Effector memory CD8-positive, alpha-beta T cell (primary cell): ENCODE measurements around the gene IRS1.

Experiments used
- ATAC-seq: fragments of 150-1000 bp; cut with Tn5 transposase; replicated peaks from 2 replicates; pipeline ENCODE4 v1.10.0; 2021; ENCODE audit warnings: mild to moderate bottlenecking, moderate library complexity
- DNase-seq, 3 experiments: peaks; one replicate each; pipeline ENCODE4 v3.0.0; 2021
- H3K27ac Mint-ChIP-seq, 2 donors: one replicate each; pipeline ENCODE4 v1.8.0; 2022; ENCODE audit warnings: mild to moderate bottlenecking in 2 of 2, mixed read lengths in 2 of 2, moderate library complexity in 2 of 2
- H3K27me3 Mint-ChIP-seq, 2 donors: one replicate each; pipeline ENCODE4 v1.8.0; 2022; ENCODE audit warnings: mixed read lengths in 2 of 2
- H3K36me3 Mint-ChIP-seq: one replicate; pipeline ENCODE4 v1.8.0; 2022; ENCODE audit warnings: mild to moderate bottlenecking, moderate library complexity, mixed read lengths; ENCODE audit not compliant: insufficient read depth
- H3K4me1 Mint-ChIP-seq, 2 donors: one replicate each; pipeline ENCODE4 v1.8.0; 2022; ENCODE audit warnings: low read depth in 2 of 2, mixed read lengths in 2 of 2
- H3K4me3 Mint-ChIP-seq, 2 donors: one replicate each; pipeline ENCODE4 v1.8.0; 2022; ENCODE audit warnings: mild to moderate bottlenecking in 2 of 2, mixed read lengths in 2 of 2, moderate library complexity in 2 of 2
- H3K9me3 Mint-ChIP-seq, 2 donors: one replicate each; pipeline ENCODE4 v1.8.0; 2022; ENCODE audit warnings: mixed read lengths in 2 of 2

Gene IRS1

DNA sequence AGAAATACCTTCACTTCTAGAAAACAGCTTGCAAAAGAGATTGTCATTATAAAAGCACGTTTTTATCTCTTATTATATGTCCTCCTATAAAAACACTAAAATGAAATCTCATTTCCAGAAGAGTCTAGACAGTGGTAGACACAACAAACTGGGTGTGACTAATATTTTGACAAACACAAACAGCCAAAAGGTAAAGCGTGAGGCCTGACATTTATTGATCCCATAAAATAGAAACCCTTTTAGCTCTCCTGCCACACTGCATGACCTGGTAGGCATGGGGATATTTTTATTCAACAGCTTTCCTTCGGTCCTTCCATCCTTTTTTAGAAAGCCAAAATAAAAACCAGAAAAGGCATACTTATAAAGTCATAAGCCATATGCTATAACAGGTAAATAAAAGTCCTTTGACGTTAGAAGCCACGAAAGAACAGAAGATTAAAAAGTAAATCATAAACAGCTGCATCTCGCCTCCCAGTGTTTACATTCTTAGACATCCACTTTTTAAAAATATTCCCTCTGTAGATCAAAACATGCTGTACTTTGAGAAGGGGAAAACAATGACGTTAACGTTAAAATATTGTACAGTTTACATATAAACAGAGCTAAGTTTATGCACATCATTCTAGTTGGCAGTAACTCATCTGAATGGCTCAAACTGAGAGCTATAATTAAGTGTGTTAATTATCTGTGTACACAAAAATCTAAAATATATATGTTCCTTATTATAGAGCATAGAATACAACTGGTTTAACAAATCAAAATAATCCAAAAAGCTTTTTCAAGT is 44.6 kb downstream of the IRS1 start:
- Mint-ChIP-seq H3K4me1 (no peaks in the 10 kb centered on the region), H3K36me3 (no peaks in the 10 kb centered on the region)

DNA sequence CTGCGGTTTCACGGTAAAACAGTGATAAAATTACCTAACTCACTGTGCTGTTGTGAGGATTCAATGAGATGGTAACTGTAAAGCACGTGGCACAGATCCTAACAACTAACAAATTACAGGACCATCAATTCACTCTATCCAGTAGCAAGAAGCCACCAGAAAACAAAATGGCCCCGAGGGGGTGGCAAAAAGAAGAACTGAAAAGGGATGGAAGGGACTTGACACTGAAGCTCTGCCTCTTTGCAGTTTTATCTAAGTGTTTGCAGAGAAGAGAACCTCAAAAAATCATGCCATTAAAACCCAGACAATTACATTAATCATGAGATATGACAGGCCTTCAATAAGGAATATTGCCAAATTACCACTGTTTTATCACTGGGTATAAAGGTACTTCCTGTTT is 46.7 kb downstream of the IRS1 start:
- Mint-ChIP-seq H3K9me3 (no peaks in the 10 kb centered on the region), H3K36me3 (no peaks in the 10 kb centered on the region), H3K27ac (no peak overlapping the region), H3K4me1 (no peaks in the 10 kb centered on the region), H3K4me3 (no peak overlapping the region), H3K27me3 (peaks cover 0 to 14% of the 10 kb centered on the region in 2 donors)
- no peak for DNase-seq
- no peak for ATAC-seq

More for the DNA sequence above, 44.6 kb downstream of the IRS1 start:
- Mint-ChIP-seq H3K27ac (no peak overlapping the region), H3K27me3 (no peaks in the 10 kb centered on the region), H3K4me3 (no peak overlapping the region), H3K9me3 (no peaks in the 10 kb centered on the region)
- no peak for ATAC-seq
- DNase-seq, result no peak

DNA sequence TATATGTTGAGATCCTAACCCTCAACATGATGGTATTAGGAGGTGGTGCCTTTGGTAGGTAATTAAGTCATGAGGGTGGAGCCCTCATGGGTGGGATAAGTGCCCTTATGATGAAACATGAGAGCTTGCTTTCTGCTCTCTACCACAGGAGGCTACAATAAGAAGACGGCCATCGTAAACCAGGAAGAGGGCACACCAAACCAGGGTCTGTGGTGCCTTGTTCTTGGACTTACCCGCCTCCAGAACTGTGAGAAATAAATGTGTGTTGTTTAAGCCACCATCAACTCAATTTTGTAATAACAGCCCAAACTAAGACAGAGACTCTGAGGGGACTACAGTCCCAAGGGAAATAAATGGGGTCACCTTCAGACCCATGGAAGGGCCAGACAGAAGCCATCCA is 52.3 kb downstream of the IRS1 start:
- Mint-ChIP-seq H3K27ac (no peak overlapping the region), H3K4me3 (no peak overlapping the region), H3K4me1 (no peaks in the 10 kb centered on the region), H3K9me3 (no peaks in the 10 kb centered on the region), H3K36me3 (no peaks in the 10 kb centered on the region), H3K27me3 (peaks cover 10 to 14% of the 10 kb centered on the region in 2 donors)
- ATAC-seq, result no peak
- no peak for DNase-seq

DNA sequence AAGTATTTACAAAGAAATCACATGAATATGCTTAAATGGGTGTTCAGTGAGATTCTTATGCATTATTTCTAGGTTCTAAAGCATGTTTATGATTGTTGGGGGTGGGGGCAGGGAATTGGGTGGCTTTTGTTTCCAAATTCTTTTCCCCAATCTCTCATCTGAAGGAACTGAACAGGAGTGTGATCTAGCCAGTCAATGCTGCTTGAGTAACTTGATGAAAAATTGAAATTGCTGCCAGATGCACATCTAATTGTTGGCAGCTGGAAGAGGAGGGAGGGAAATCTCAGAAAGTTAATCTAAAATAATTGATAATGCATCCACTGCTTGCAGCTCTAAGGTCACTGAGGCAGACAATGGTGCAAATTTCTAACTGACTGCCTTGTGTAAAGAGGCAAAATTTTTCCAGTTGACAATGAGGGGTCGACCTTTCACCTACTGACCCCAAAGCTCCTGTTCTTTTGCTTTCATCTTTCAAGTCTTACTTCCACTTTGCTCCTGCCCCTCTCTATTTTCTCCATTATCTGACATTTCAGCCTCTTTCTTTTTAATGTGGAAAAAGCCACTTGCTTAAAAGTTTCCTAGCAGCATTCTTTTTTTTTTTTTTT is 53.3 kb downstream of the IRS1 start:
- Mint-ChIP-seq H3K9me3 (no peaks in the 10 kb centered on the region), H3K4me1 (no peaks in the 10 kb centered on the region)
- no peak for ATAC-seq

DNA sequence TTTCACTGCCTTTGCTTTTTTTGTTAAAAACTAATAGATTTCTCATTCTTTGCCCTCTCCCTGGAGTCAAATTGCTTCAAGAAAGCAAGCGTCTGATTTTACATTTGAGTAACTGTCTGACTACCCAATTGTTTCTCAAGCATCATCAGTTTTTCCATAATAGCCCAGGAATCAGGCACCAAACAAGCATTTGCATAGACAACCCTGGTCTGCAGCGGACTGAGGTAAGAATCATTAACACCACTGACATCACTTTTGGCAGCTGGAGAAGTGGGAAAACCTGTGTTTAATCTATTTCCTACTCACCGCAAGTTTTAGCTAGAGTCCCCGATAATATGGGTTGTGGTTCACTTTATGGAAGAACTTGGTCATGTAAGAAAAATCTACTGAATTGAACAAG is 55.7 kb downstream of the IRS1 start:
- Mint-ChIP-seq H3K27ac (no peak overlapping the region), H3K4me1 (no peaks in the 10 kb centered on the region), H3K4me3 (no peak overlapping the region), H3K9me3 (no peaks in the 10 kb centered on the region), H3K36me3 (no peaks in the 10 kb centered on the region), H3K27me3 (peaks cover 10% of the 10 kb centered on the region in 2 donors)
- no peak for ATAC-seq
- no peak for DNase-seq

More for the DNA sequence above, 53.3 kb downstream of the IRS1 start:
- no peak for DNase-seq
- no peaks in the 10 kb centered on the region for H3K36me3 Mint-ChIP-seq
- H3K27ac Mint-ChIP-seq, result no peak overlapping the region
- H3K4me3 Mint-ChIP-seq, result no peak overlapping the region
- H3K27me3 Mint-ChIP-seq, result peaks cover 10 to 14% of the 10 kb centered on the region in 2 donors

DNA sequence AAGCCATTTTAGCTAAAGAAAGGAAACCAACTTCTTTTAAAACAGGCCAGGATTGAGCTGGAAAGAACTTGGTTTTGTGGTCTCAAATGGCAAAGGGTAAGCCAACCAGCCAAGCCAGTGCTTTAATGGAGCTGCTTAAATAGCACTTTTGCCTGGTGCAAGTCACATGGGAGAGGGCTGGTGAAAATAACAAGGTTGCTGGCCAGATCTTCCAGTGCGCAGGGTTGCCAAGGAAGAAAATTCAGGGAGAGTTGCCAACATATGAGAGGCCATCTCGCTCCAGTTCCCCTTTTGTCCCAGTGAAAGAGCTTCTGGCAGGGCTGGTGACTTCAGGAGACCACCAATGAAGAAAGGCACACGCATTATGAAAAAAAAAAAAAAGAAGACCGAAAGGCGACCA is 57.3 kb downstream of the IRS1 start:
- Mint-ChIP-seq H3K4me1 (no peaks in the 10 kb centered on the region), H3K27me3 (peaks cover 17 to 18% of the 10 kb centered on the region in 2 donors), H3K4me3 (no peak overlapping the region), H3K27ac (no peak overlapping the region), H3K36me3 (no peaks in the 10 kb centered on the region), H3K9me3 (no peaks in the 10 kb centered on the region)
- no peak for ATAC-seq
- DNase-seq, result no peak

DNA sequence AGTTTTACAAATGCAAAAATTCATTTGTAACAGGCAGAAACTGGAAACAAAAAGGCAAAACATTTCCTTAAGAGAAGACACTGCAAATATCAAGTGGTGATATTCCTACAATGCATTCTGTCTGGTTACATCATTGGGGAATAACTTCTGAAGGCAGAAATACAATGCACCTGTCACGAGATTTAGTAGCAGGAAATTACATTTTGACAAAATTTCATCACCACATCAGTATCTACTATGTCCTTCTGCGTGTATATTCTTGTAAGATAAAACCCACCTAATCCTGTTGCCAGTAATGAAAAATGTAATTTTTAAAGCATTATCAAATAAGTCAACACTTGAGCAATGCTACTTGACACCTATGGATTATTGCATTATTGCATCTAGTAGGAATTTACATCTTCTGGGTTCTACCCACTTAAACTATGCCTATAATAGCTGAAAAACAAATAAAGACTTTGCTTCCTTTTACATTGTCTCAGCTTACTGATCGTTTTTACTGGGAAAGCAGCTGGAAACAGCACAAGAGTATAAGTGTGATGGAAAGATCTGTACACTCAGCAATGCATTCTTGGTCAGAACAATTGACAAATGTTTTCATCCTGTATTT is 59.5 kb downstream of the IRS1 start:
- H3K27me3 Mint-ChIP-seq, result peaks cover 12 to 19% of the 10 kb centered on the region in 2 donors
- no peaks in the 10 kb centered on the region for H3K4me1 Mint-ChIP-seq

DNA sequence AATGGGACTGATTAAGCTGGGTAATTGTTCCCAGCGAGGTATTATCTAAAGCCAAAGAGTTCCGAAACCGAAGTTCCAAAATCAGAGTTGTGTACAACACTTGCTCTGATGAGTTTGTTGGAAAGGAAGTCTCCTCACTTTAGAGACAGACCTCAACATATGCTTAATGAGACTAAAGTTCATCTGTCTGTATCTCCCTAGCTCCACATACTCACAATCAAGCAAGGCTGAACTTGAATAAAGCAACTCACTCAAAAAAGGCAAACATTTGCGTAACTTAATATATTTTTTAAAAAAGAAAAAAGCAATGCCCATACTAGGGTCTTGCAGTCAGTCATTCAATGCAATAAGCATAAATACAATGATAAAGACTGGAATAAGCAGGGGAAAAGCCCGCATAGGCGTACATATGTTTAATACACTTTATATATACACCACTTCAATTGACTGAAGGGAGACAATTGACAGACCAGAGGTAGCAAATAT is 60.0 kb downstream of the IRS1 start:
- no peaks in the 10 kb centered on the region for H3K9me3 Mint-ChIP-seq
- no peaks in the 10 kb centered on the region for H3K36me3 Mint-ChIP-seq
- DNase-seq, result no peak
- H3K4me3 Mint-ChIP-seq, result no peak overlapping the region
- ATAC-seq, result no peak
- no peak overlapping the region for H3K27ac Mint-ChIP-seq
- H3K4me1 Mint-ChIP-seq, result no peaks in the 10 kb centered on the region
- peaks cover 12 to 19% of the 10 kb centered on the region in 2 donors for H3K27me3 Mint-ChIP-seq

More for the DNA sequence above, 59.5 kb downstream of the IRS1 start:
- H3K36me3 Mint-ChIP-seq, result no peaks in the 10 kb centered on the region
- DNase-seq, result no peak
- H3K27ac Mint-ChIP-seq, result no peak overlapping the region
- no peak for ATAC-seq
- H3K4me3 Mint-ChIP-seq, result no peak overlapping the region
- H3K9me3 Mint-ChIP-seq, result no peaks in the 10 kb centered on the region

DNA sequence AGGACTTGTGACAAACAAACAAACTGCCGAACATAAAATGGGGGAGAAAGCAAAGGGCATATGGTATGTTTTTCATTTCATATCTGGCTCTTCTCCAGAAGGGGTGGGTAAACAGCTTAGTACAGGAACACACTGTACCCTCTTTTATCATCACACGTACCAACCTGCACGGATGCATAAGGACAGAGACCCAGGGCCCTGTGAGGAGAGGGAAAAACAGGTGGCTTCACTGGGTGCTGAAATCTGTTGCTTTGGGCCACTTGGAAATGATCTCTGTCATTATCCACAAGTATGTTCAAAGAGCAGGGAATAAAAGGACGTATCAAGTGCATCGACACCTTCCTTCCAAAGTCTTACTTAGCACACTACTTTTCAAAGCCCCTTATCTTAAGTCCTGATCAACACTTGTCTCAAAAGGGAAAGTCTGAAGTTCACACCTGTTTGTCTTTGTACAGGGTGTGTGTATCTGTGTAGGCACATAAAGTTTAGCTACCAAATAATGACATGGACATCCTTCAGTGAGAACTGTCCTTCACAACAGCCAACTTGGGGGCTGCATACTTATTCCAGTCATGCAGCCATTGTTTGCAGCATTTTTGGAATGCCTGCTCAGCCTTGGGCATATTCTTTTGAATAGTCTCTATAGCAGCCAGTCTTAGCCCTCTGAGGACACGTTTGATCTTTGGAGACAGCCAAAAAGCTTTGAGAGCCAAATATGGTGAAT is 60.6 kb downstream of the IRS1 start:
- H3K27ac Mint-ChIP-seq, result no peak overlapping the region
- no peaks in the 10 kb centered on the region for H3K36me3 Mint-ChIP-seq
- H3K4me1 Mint-ChIP-seq, result no peaks in the 10 kb centered on the region
- no peak overlapping the region for H3K4me3 Mint-ChIP-seq
- no peaks in the 10 kb centered on the region for H3K9me3 Mint-ChIP-seq
- DNase-seq (no peak), ATAC-seq (no peak)
- peaks cover 12 to 19% of the 10 kb centered on the region in 2 donors for H3K27me3 Mint-ChIP-seq

DNA sequence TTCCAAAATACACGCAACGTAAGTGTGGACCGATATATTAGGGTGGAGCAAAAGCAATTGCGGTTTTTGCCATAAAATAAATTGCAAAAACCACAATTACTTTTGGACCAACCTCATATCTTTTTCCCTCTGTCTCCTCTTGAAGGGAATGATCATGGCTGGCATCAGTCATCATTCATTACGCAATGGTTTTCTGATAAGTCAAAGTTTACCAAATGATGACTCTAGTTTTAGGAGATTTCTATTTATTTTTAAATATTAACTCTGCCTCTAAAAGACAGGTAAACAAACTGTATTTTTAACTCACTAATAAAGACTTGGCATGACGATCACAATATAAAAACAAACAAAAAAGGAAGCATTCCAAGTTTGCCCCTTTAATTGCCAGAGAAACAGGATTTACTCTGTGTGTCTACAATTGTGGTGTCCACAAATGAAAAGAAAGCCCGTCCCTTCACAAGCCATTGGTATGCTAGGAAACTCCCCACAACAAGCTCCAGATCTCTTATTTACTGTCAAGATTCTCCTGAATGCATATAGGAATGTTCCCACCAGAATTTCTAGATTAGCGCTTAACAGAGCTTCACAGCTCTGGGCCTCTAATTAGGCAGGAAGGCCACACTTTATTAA is 61.3 kb downstream of the IRS1 start:
- Mint-ChIP-seq H3K9me3 (no peaks in the 10 kb centered on the region), H3K4me3 (no peak overlapping the region), H3K27me3 (peaks cover 12 to 19% of the 10 kb centered on the region in 2 donors), H3K27ac (no peak overlapping the region), H3K36me3 (no peaks in the 10 kb centered on the region), H3K4me1 (no peaks in the 10 kb centered on the region)
- DNase-seq, result no peak
- ATAC-seq, result no peak

DNA sequence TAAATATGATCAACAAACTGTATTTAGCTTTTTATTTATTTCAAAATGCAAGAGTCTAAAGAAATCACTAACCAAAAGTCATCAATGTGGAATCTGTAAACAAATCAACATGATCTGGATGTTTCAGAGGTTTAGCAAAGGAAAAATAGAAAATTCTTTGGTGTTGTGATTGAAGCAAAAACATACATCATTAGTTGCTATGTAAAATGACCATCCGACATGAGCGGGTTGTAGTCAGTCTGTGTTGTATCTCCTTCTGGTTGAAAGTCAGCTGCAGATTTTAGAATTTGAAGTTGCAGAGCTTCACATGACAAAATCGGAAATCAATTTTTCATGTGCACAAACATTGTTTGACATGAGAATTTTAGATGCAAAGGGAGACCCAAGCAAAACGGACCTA is 63.2 kb downstream of the IRS1 start:
- no peaks in the 10 kb centered on the region for H3K9me3 Mint-ChIP-seq
- H3K4me1 Mint-ChIP-seq, result no peaks in the 10 kb centered on the region
- H3K27me3 Mint-ChIP-seq, result peaks cover 12 to 19% of the 10 kb centered on the region in 2 donors
- no peaks in the 10 kb centered on the region for H3K36me3 Mint-ChIP-seq
- no peak overlapping the region for H3K4me3 Mint-ChIP-seq
- H3K27ac Mint-ChIP-seq, result no peak overlapping the region
- ATAC-seq, result no peak
- DNase-seq, result no peak

DNA sequence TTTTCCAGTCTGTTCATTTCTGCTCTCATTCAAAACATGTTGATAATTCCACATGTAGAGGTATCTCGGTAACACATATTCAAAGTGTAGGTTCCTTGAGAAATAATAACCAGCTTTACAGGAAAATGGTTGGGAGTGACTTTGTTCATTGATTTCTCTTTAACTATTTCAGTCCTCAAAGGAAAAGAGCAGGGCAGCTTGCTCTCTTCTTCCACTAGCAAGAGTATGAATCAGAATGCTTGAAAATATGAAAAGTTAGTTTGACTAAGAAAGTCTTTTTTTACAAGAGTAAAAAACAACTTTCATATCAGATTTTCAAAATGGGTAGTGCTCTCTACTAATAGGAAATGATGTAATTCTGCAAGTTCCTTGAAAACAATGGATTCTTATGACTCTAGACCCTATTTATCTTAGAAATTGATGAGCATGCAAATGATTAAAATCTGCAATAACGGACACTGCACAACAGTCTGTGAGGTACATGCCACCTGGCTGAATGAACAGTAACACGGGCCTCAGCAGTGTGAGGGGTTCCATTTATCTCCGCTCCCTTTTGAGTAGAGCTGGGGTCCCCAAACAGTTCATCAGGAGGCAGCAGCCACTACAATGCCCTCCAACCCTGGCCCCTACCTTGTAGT is 65.6 kb downstream of the IRS1 start:
- Mint-ChIP-seq H3K36me3 (no peaks in the 10 kb centered on the region), H3K4me1 (no peaks in the 10 kb centered on the region), H3K9me3 (no peaks in the 10 kb centered on the region), H3K27ac (no peak overlapping the region), H3K27me3 (peaks cover 12 to 16% of the 10 kb centered on the region in 2 donors), H3K4me3 (no peak overlapping the region)
- ATAC-seq, result no peak
- no peak for DNase-seq
